Inferior parietal cortex (tissue), 1 donor: Measurements from ENCODE around the gene ZNF180.
"Not testable (repeated sequence)": the region's sequence is repeated elsewhere in the genome, so short reads cannot be mapped to it uniquely, and the experiment has no call there.

Experiments
- DNase-seq: peaks from one replicate; pipeline ENCODE4 v3.0.0-alpha.2; 2016; ENCODE audit errors: extremely low spot score

ZNF180 gene

GRCh38 chr19:44498988-44499387 is 1.3 kb downstream of the ZNF180 start:
- no peak for DNase-seq

GRCh38 chr19:44496711-44497110 is 3.6 kb downstream of the ZNF180 start:
- DNase-seq = no peak

GRCh38 chr19:44476559-44477408 is 23.5 kb downstream of the ZNF180 start:
- no peak for DNase-seq

DNA sequence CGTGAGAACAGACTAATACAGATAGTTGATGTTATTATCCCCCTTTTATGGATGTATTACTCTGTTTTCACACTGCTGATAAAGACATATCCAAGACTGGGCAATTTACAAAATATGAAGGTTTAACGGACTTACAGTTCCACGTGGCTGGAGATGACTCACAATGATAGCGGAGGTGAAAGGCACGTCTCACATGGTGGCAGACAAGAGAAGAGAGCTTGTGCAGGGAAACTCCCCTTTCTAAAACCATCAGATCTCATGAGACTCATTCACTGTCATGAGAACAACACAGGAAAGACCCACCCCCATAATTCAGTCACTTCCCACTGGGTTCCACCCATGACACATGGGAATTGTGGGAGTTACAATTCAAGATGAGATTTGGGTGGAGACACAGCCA is 31.6 kb downstream of the ZNF180 start:
- DNase-seq = not testable (repeated sequence)

GRCh38 chr19:44462600-44463286 is 37.6 kb downstream of the ZNF180 start:
- DNase-seq = not testable (repeated sequence)

DNA sequence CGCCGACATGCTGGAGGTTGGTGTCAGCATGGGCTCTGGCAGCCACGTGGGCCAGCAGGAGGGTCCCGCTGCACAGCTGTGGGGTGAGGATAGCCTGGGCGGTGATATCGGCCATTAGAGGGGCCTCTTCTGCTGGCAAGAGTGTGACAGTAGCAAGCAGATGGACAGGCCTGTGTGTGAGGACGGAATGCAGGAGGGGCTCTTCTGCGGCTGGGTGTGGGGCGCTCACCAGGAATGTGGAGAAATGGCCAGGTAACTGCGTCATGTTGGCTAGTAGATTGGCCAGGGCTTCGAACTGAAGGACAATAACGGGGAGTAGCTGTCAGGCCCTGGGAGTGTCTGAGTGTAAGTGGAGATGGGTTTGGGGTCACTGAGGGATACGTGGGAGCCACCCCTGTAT is 44.3 kb downstream of the ZNF180 start:
- DNase-seq = not testable (repeated sequence)

GRCh38 chr19:44455100-44455499 is 45.2 kb downstream of the ZNF180 start:
- no peak for DNase-seq

GRCh38 chr19:44452367-44452766 is 48.0 kb downstream of the ZNF180 start:
- no peak for DNase-seq

GRCh38 chr19:44451687-44452086 is 48.6 kb downstream of the ZNF180 start:
- DNase-seq = no peak

GRCh38 chr19:44447916-44448674 is 52.2 kb downstream of the ZNF180 start, which contains the start of gene ZNF229:
Gene ZNF229, minus strand, starts transcription at chr19:44448472. Its CDS starts 5,625 bp downstream, at chr19:44442847.
- peak; percentile 78 for DNase-seq

GRCh38 chr19:44438441-44438840 is 61.9 kb downstream of the ZNF180 start:
- no peak for DNase-seq

GRCh38 chr19:44435441-44435840 is 64.9 kb downstream of the ZNF180 start:
- no peak for DNase-seq

DNA sequence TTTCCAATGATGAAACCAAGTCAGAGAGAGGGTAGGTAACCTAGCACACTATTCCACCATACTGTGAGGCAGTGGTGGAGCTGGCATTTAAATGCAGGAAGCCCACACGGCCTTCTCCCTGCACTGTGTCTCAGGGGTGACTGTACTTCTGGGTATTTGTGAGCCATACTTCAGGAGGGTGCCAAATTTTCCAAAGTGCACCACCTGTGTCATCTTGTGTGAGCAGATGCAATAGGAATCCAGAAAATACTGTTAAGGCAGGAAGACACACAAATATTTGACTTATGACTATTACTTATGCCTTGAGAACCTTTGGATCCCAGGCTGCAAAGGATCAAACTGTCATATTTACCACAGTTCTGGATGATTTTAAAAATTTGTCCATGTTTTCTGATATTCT is 69.4 kb downstream of the ZNF180 start:
- no peak for DNase-seq
